ENCODE measurements around the gene INCA1.

DNA sequence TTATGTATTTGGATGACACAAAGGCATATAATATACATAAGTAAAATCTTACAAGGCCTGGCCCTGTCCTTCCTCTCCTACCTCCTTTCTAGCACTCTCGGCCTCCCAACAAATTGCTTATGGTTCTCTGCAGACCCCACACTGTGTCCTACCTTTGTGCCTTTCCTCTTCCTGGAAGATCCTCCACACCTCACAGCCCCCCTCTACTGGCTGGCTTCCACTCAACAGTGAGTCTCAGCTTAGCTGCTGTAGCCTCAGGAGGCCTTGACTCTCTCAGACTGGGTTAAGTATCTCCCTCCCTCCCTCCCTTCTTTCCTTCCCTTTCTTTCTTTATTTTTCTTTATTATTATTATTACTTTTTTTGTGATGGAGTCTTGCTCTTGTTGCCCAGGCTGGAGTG, 46.2 kb upstream of the INCA1 start:
- TF ChIP-seq, protein P1, sequence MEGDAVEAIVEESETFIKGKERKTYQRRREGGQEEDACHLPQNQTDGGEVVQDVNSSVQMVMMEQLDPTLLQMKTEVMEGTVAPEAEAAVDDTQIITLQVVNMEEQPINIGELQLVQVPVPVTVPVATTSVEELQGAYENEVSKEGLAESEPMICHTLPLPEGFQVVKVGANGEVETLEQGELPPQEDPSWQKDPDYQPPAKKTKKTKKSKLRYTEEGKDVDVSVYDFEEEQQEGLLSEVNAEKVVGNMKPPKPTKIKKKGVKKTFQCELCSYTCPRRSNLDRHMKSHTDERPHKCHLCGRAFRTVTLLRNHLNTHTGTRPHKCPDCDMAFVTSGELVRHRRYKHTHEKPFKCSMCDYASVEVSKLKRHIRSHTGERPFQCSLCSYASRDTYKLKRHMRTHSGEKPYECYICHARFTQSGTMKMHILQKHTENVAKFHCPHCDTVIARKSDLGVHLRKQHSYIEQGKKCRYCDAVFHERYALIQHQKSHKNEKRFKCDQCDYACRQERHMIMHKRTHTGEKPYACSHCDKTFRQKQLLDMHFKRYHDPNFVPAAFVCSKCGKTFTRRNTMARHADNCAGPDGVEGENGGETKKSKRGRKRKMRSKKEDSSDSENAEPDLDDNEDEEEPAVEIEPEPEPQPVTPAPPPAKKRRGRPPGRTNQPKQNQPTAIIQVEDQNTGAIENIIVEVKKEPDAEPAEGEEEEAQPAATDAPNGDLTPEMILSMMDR (IDR thresholded peaks at IDR 0.05) = no peak
- TF ChIP-seq ZFX (IDR thresholded peaks at IDR 0.05; ENCODE audit: borderline replicate concordance) = no peak

Data from 22Rv1 (cell line).